NCI-H524 treated with DMSO at 0.1 percent for 48 hours (cell line): Measurements from ENCODE around the gene TRIM10.
"Not testable (repeated sequence)": the region's sequence is repeated elsewhere in the genome, so short reads cannot be mapped to it uniquely, and the experiment has no call there.

ENCODE experiments used
- DNase-seq: peaks from one replicate; lab custom pipeline; 2025; lab: John Stamatoyannopoulos, UW

The TRIM10 gene

DNA sequence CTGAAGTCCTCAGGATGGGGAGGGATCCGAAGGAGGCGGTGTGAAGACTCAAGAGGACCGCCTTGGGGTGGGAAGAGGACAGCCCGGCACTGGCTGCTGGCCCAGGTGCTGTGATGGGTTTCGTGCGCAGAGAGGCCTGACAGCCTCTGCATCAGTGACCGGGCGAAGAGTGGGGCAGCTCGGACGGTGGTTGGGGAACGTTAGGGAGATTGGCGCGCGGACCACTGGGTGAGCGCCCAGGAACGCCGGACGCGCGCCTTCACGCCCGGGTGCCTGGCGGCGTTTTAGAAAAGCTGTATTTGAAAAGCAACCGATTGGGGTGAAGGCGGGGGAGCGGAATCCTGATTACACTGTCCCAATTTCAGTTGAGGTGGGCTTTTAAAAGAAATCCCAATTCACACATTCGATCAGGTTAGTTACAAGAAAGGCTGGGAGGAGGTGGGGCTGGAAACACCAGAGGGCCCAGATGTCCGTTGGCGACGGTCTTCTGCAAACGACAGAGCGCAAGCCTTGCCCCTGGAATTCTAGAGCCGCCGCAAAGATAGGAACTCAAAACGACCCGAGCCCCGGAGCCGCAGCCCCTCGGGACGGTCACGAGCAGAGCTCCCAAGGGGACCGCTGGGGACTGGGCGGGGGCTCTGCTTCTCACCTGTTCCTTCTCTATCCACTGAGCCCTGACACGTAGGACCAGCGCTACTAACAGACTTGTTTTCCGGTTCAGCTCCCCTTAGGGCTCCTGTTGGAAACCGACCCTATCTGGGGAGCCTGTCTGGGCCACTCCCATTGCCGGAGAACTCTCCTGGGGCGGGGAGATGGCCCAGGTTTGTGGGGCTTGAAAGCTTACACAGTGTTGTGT is 33.5 kb downstream of the TRIM10 start:
- DNase-seq: no peak

DNA sequence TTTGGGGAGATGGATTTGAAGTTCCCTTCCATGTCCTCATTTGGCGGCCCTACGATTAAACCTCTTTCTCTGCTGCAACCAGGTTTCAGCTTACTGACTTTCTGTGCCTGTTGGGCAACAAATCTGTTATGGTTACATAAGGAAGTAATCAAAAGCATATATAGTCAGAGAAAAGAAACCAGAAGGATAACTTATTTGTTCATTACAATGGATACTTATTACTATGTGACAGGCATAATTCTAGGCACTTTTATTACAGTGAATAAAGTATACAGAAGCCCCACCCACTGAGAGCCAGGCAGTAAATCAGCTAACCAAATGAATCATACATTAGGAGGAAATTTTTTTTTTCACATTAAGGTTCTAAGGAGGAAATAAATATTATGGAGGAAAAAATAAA is 38.5 kb downstream of the TRIM10 start:
- no peak for DNase-seq

DNA sequence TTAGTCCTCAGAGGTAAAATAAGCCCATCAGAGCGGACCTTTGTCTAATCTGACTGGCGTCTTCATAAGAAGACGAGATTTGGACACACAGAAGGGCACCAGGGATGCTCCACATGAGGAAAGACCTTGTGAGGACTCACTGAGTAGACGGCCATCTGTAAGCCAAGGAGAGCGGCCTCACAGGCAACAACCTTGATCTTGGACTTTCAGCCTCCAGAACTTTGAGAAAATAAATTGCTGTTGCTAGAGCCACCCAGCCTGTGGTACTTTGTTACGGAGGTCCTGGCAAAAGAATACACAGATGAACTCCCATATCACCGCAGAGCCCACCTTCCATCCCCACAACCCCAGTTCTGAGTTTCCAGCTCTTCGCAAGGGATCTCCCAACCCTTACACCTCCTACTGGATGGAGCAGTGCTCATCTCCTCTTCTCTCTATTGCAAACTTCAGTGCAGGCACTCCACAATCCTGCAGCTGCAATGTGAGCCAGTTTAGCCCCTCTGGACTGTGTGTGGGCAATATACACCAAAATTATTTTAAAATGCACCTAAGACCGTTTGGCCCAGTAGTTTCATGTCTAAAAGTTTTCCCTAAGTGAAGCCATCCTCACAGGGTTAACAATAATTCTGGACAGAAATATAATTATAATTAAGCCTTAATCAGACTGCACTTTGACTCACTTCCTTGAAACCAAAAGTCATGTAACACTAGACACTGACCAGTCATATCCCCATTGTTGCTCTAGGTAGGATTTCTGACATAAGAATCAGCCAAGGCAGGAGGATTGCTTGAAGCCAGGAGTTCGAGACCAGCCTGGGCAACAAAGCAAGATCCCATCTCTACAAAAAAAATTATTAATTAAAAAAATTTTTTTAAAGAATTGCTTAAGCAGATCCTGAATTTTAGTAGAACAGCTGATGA is 39.3 kb downstream of the TRIM10 start:
- DNase-seq: no peak

DNA sequence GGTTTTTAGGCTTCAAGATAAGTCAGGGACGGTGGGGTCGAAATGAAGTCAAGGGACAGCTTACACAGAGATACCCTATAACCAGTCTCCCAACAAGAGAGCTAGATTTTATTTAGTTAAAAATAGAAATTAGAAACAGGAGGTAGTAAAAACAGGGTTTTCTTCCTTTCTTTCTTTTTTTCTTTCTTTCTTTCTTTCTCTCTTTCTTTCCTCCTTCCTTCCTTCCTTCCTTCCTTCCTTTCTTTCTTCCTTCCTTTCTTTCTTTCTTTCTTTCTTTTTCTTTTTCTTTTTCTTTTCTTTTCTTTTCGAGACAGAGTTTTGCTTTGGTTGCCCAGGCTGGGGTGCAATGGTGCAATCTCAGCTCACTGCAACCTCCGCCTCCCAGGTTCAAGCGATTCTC is 42.3 kb downstream of the TRIM10 start:
- DNase-seq: not testable (repeated sequence)

DNA sequence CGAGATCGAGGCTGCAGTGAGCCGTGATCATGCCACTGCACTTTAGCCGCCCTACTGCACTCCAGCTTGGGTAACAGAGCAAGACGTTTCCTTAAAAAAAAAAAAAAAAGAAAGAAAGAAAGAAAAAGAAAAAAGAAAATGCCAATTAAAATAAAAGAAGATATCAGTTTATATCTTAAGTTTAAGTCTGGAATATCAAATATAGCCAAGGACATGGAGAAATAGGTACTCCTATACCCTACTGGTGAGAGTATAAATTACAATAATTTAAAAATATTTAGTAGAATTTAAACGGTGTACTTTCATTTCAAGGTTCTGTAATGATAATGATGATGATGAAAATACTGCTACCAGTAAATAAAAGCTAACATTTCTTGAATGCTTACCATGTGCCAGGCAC is 44.3 kb downstream of the TRIM10 start:
- no peak for DNase-seq

DNA sequence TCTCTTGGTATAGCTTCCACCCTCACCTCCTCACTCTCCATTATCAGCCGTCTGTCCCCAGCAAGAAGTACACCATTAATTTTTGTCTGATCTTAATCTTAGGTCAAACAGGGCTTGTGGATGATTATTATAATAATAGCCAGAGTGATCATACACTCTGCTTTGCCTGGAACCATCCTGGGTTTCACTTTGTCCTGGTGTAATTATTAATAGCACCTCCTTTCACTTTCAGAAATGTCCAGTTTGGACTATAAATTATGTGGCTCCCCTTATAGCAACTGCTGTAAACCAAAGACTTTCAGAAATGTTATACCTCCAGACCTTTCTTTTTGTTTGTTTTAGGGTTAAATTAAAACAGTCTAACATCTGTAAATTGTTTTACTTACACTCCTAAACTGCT is 47.2 kb downstream of the TRIM10 start:
- no peak for DNase-seq

DNA sequence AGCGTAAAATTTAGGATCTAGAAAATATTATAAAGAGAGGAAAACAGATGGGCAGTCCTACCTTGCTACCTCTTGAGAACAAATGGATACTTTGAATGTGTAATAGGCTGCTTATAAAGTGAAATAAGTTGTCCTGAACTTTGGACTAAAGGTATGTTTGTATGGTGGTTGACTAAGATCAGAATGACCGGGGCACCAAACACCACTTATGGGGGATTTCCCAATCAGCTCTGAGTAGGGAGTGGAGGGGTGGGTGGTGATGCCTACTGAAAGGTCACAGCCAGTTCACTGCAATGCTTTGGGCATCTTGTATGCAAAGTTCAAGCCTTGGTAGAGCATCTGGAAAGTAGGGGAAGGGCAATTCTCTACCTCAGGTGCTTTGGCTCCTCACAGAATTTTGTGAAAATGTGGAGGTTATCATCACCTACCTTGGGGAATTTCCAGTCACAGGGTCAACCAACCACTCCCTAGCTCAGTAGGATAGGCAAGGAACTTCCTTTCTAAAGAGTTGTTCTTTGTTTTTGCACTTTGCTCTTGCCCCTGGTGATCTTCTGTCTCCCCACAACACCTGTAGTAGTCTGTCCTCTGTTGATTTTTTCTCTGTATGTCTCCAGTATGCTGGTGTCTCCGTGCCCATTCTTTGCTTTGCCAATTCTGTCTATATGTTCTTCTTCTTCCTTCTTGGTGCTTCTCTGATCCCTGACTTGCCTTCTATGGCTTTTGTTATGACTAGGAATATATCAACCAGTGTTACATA is 47.8 kb downstream of the TRIM10 start, which contains the start of gene TRIM31:
Gene TRIM31, minus strand, starts transcription at position 88 of the 757 bp plus-strand sequence. CDS start 285 bp downstream, outside the sequence.
- DNase-seq: no peak

DNA sequence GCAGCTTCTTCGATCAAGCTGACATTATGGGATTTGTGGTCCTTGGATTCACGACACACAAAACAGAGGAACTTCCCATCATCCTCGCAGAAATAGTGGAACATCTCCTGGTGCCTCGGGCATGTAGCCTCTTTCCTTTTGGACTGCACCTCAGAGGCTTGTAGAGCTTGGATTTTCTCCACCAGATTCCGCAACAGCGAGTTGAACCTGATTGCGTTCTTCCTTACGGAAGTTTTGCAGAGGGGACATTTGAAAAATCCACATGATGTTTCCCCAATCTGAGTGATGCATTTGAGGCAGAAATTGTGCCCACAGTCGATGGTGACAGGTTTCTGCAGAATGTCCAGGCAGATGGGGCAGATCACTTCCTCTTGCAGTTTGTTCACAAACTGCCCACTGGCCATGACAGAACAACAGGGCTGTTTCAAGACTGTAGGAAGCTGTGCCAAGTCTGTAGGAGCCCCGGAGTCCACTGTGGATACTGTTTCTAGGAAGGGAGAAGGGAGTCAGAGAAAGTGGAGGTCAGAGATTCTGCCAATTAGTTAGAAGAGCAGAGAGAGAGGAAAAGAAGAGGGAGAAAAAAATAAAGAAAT is 48.5 kb downstream of the TRIM10 start:
- no peak for DNase-seq

DNA sequence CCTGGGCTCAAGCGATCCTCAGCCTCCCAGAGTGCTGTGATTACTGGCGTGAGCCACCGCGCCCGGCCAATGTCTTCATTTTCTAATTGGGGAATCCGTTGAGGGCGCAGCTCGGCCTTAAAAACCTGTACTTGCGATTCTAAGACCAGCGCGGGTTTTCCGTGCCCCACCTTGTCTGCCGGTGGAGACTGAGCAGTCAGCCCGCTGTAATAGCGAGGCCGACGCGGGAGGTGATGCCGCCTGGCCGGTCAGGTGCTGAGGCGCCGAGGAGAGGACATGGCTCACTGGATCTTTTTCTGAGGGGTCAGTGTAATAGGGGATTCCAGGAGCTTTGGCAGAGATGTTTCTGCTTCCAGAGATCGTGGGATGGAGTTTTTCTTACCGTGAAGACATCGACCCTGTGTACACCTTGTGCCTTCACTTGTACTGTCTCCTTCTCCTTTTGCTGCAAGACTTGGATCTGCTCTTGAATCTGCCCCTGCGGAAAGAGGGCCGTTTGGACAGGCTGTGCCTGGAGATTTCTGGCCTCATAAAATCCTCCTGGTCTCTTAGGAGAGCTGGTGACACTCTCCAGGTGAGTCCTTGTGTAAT is 49.6 kb downstream of the TRIM10 start:
- DNase-seq: no peak

DNA sequence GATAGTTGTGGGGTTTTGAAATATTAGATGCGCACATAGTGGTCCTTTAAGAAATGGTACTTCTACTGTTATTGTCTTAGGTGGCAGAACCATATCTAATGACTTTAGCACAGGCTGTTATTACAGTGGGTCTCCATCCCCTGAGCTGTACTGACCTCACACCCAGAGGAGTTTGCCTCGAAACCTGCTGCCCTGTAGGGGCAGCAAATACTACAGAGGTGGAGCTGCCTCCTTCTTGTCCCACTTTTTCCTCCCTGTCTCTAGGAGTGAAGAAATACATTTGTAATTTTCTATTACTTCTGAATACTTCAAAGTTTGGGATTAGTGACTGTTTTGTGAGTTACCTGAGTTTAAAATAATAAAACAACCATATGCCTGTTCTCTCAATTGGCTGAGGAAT is 56.4 kb downstream of the TRIM10 start:
- DNase-seq: no peak

DNA sequence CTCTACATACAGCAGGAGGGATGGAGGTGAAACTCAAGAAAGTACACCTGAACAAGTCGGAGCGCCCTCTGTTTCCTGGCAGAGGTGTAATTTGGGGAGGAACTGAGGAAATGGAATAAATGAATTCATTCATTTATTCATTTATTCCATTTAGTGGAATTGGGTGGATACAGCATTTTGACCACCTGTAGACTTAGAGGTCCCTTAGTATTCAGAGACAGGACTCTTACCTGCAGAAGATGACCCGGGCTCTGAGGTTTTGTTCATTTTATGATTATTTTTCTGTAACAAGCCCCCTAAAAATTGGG is 57.2 kb downstream of the TRIM10 start:
- no peak for DNase-seq

DNA sequence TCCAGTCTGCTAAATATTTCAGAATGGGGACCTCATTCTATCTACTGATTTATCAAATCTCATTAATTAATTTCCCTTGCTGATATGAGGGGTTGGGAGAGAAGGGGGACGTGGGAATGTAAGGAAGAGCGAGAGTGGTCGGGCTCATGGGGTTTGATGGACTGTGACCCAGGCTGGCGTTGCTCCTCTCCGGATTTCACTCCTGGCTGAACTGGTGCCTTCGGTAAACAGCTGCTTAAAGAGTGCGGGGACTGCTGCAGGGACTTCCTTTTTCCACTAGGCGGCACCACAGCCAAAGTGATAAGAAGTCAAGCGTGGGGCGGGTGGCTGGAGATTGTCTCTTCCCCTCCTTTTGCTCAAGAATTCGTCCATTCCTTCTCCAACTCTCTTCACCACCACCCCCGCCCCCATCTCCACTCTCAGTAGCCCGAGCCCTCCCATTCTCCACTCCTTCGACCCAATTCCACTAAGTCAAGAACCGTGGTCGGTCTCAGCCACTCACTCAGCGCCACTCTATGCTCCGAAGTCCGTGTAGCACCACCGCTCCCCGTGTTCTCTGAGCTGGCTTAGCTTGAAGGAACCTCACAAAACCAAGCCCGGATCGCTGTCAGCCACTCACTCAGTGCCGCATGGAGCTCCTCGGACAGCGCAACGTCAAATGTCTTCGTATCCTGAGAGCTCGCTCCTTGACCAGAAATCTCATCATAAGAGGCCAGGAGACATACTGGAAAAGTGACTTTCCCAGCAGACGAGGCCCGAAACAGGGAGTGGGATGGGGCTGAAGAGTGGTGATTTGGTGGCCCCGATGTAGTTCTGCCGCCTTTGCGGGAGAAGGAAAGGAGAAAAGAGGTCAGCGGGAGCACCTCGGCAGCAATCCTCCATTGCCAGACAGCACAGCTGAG is 57.8 kb downstream of the TRIM10 start:
- DNase-seq: peak; percentile 8

DNA sequence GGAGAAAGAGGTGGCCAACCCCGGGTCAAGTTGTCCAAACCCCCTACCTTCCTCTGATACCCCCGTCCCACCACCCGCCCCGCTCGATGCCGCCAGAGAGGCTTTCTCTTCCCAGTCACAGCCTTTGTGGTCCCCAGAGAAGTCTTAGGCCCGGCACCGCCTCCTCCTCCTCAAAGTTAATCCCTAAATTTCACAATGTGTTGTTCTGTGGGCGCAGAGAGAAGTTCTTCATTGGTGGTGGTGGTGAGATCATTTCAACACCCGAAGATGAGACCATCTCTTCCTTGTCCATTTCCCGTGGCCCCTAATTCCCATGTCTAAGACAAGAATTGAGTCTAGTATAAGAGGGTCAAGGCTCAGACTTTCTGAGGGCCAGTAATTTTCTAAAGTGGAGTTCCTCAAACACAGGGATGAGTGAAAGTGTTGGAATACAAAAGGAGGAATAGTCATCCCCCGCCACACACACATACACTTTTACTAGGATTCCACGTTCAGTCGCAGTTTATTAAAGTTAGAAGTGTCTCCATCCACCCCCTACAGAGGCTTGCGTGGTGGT is 58.5 kb downstream of the TRIM10 start:
- DNase-seq: no peak
